ENCODE measurements around the gene JARID2.

JARID2 gene

DNA sequence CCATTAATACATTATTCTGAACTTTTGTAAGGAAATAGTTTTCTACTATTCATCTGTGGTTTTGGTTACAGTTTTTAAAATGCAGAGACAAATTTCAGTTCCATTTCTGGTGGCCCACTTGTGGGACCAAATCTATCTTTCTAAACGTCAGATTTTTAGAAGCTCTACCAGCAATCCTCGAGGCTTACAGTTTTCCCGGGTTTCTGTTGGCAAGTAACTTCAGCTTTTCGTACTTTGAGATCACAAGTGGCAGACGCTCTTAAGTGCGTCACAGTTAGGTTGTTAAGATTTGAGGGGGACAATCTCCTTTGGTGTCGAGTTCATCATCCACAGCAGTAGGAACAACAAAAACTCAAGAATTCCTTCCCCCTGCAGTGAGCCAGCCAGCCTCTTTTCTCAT, 60.0 kb downstream of the JARID2 start:
- DNase-seq (ENCODE audit: low spot score) = no peak
- TF ChIP-seq CTCF (IDR thresholded peaks at IDR 0.05; ENCODE audit: extremely low read depth, insufficient read depth, missing control alignments) = no peak
- in situ Hi-C loops (cut with MboI; ENCODE audit: low pct_unique_long_range_greater_than_20kb, low sequenced_read_pairs, unreplicated experiment) = no loop called here

DNA sequence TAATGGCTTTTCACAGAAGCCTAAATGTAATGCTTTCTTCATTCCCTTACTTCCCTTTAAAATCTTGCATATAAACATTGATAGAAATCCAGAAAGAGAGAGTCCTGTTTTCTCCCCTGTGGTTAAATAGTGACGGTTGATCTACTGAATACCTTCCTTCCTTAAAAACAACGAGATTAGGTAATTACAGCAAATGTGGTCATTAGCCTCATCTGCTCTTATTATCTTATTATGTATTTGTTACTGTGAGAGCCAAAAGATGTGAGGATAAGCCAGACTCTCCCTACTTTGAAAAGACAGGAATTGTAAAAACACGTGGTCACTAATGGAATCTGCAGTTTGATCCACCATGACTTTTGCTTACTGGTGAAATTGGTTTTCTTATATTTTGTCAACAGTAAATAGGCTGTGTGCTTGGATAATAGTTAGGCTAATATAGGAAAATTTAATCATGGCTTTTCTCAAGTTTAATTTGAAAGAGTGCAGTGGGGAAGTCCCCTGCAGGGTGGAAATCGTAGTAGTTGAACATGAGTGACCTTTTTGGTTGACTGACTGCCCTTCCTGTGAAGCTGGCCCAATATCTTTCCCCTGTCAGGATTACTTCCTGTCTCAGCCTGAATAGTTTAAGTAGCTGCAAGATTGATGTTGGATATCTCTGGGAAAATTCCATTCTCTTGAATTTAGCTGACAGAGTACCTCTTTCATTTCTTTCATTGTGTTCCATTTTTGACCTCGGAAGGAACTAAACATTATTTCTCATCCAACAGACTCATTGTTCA, 62.8 kb downstream of the JARID2 start:
- in situ Hi-C loops (cut with MboI; ENCODE audit: low pct_unique_long_range_greater_than_20kb, low sequenced_read_pairs, unreplicated experiment) = no loop called here
- no peak for DNase-seq (ENCODE audit: low spot score)
- no peak for TF ChIP-seq CTCF (IDR thresholded peaks at IDR 0.05; ENCODE audit: extremely low read depth, insufficient read depth, missing control alignments)

DNA sequence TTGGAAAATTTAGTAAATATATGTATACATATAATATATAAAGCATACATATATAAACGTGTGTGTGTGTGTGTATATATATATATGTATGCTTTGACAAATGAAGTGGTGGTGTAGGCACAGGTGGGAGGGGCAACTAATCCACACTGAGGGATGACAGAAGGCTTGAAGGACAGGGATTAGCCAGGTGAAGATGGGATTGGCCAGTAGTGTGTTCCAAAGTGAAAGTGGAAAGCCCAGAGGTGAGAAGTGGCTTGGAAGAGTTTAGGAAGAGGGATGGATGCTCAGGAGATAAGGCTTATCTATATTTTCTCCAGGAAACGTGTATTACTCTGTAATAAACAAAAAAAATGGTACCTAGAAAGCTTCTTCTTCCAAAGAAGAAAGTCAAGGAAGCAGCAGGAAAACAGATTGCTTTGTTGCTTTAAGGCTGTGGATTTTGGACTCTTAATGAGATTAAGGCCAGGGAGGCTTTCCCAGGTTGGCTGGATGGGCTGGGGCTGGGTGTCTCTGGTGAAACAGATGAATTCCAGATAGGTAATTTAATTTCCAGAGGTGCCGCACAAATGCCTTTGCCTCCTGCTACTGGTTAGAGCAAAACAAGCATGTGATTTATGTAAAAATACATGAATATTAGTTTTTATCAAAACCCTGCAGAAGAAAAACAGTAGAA, 63.9 kb downstream of the JARID2 start:
- in situ Hi-C loops (cut with MboI; ENCODE audit: low pct_unique_long_range_greater_than_20kb, low sequenced_read_pairs, unreplicated experiment) = no loop called here
- DNase-seq (ENCODE audit: low spot score) = no peak
- no peak for TF ChIP-seq CTCF (IDR thresholded peaks at IDR 0.05; ENCODE audit: extremely low read depth, insufficient read depth, missing control alignments)

GRCh38 chr6:15310680-15311079, 64.8 kb downstream of the JARID2 start:
- TF ChIP-seq CTCF (IDR thresholded peaks at IDR 0.05; ENCODE audit: extremely low read depth, insufficient read depth, missing control alignments) = no peak
- in situ Hi-C loops (cut with MboI; ENCODE audit: low pct_unique_long_range_greater_than_20kb, low sequenced_read_pairs, unreplicated experiment) = no loop called here
- DNase-seq (ENCODE audit: low spot score) = no peak

- no peak for DNase-seq (ENCODE audit: low spot score)
- TF ChIP-seq CTCF (IDR thresholded peaks at IDR 0.05; ENCODE audit: extremely low read depth, insufficient read depth, missing control alignments) = no peak
- in situ Hi-C loops (cut with MboI; ENCODE audit: low pct_unique_long_range_greater_than_20kb, low sequenced_read_pairs, unreplicated experiment) = no loop called here
These were observed 66.6 kb downstream of the JARID2 start for GRCh38 chr6:15312500-15312899.

DNA sequence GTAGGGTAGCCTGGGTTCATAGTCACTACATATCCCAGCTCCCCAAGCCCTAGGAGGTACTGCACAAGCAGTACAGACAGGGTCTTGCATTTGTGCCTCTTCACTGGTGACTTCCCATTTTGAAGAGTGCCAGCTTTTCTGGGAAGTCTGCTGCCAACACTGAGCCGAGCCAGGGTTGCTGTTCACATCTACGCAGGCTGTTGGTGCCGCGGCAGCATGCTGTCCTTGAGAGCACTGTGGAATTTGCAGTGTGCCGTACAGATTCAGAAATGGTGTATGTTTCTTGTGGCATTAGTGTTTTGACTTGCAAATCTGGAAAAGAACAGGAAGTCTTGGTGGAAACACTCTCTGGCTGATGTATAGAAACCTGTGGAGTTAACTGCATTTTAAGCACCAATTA, 67.5 kb downstream of the JARID2 start:
- in situ Hi-C loops (cut with MboI; ENCODE audit: low pct_unique_long_range_greater_than_20kb, low sequenced_read_pairs, unreplicated experiment) = no loop called here
- no peak for TF ChIP-seq CTCF (IDR thresholded peaks at IDR 0.05; ENCODE audit: extremely low read depth, insufficient read depth, missing control alignments)
- DNase-seq (ENCODE audit: low spot score) = no peak
